WTC11 (cell line): ENCODE results near the gene NPTN. TPM values are rescaled to one million over a fixed set of nuclear protein-coding genes. Genes with fewer than 3 reads are reported as not detected.

Experiments used
- ATAC-seq: fragments of 200-7000 bp; cut with Tn5 transposase; 2 replicates; pipeline ENCODE4 v1.10.0; 2021; ENCODE audit warnings: mild to moderate bottlenecking, moderate library complexity
- CTCF ChIA-PET: fragments of 300-600 bp; sonication (Branson Sonifier 250); formaldehyde crosslinking; loops from one replicate; lab custom pipeline; 2021; ENCODE audit warnings: antibody characterized with exemption; lab: Charles Lee
- POLR2A ChIA-PET: fragments of 350-600 bp; sonication (Branson Sonifier 250); formaldehyde crosslinking; loops from one replicate; lab custom pipeline; 2021; ENCODE audit warnings: antibody characterized with exemption; lab: Charles Lee
- DNase-seq: peaks from one replicate; pipeline ENCODE4 v3.0.0; 2021; ENCODE audit warnings: low spot score
- H3K27ac Mint-ChIP-seq: 2 replicates; pipeline ENCODE4 v1.8.0; 2021; ENCODE audit warnings: mixed read lengths
- H3K27me3 Mint-ChIP-seq: 2 replicates; pipeline ENCODE4 v1.8.0; 2021; ENCODE audit warnings: low read depth, mild to moderate bottlenecking, moderate library complexity, mixed read lengths
- H3K36me3 Mint-ChIP-seq: 2 replicates; pipeline ENCODE4 v1.8.0; 2021; ENCODE audit warnings: mixed read lengths
- H3K4me1 Mint-ChIP-seq: 2 replicates; pipeline ENCODE4 v1.8.0; 2022; ENCODE audit warnings: mixed read lengths
- H3K4me3 Mint-ChIP-seq: 2 replicates; pipeline ENCODE4 v1.8.0; 2021; ENCODE audit warnings: mild to moderate bottlenecking, moderate library complexity, mixed read lengths
- H3K9me3 Mint-ChIP-seq: 2 replicates; pipeline ENCODE4 v1.8.0; 2021; ENCODE audit warnings: mixed read lengths
- ETV6 ChIP-seq: sonication (generic); formaldehyde crosslinking; IDR thresholded peaks from 2 replicates; pipeline ENCODE4 v1.8.1; 2022; ENCODE audit warnings: mild to moderate bottlenecking, missing genetic modification reagents
- FOXJ3 ChIP-seq: sonication (generic); formaldehyde crosslinking; IDR thresholded peaks from 2 replicates; pipeline ENCODE4 v1.9.0; 2021; ENCODE audit warnings: missing genetic modification reagents, mild to moderate bottlenecking, borderline replicate concordance
- FOXK1 ChIP-seq: sonication (generic); formaldehyde crosslinking; IDR thresholded peaks from 2 replicates; pipeline ENCODE4 v1.8.0; 2022; ENCODE audit warnings: mild to moderate bottlenecking, moderate library complexity, missing genetic modification reagents
- KAT7 ChIP-seq: sonication (generic); formaldehyde crosslinking; IDR thresholded peaks from 2 replicates; pipeline ENCODE4 v1.8.1; 2023; ENCODE audit warnings: missing genetic modification reagents, mild to moderate bottlenecking, borderline replicate concordance
- MXD4 ChIP-seq: fragments of 250-450 bp; sonication (Bioruptor Pico); IDR thresholded peaks from 2 replicates; pipeline ENCODE4 v1.8.0; 2021; ENCODE audit warnings: mild to moderate bottlenecking, moderate library complexity, borderline replicate concordance
- SMAD4 ChIP-seq: sonication (generic); formaldehyde crosslinking; IDR thresholded peaks from 2 replicates; pipeline ENCODE4 v1.8.0; 2022; ENCODE audit warnings: mild to moderate bottlenecking, missing genetic modification reagents
- ZNF263 ChIP-seq: sonication (generic); formaldehyde crosslinking; IDR thresholded peaks from 2 replicates; pipeline ENCODE4 v1.8.1; 2022; ENCODE audit warnings: low read depth, mild to moderate bottlenecking, moderate library complexity, missing genetic modification reagents
- total RNA-seq: library from RNA; stranded (reverse); gene quantifications from 3 replicates; pipeline ENCODE4 v1.2.3, GENCODE V29; 2021
- TF ChIP-seq, protein P1 (sequence below): sonication (generic); formaldehyde crosslinking; IDR thresholded peaks from 2 replicates; pipeline ENCODE4 v1.8.1; 2022; ENCODE audit warnings: mild to moderate bottlenecking, moderate library complexity, missing genetic modification reagents
- TF ChIP-seq, protein P2 (sequence below): sonication (generic); formaldehyde crosslinking; IDR thresholded peaks from 2 replicates; pipeline ENCODE4 v1.8.1; 2023; ENCODE audit warnings: mild to moderate bottlenecking, missing genetic modification reagents, borderline replicate concordance
- TF ChIP-seq, protein P3 (sequence below): fragments of 250-450 bp; sonication (Bioruptor Pico); IDR thresholded peaks from 2 replicates; pipeline ENCODE4 v1.9.0; 2021; ENCODE audit warnings: mild to moderate bottlenecking, borderline replicate concordance
- TF ChIP-seq, protein P4 (sequence below): fragments of 250-450 bp; sonication (Bioruptor Pico); IDR thresholded peaks from 2 replicates; pipeline ENCODE4 v1.8.0; 2021; ENCODE audit warnings: mild to moderate bottlenecking
- TF ChIP-seq, protein P5 (sequence below): sonication (generic); formaldehyde crosslinking; IDR thresholded peaks from 2 replicates; pipeline ENCODE4 v1.8.0; 2023; ENCODE audit warnings: missing genetic modification reagents, mild to moderate bottlenecking, borderline replicate concordance
- TF ChIP-seq, protein P6 (sequence below): fragments of 250-450 bp; sonication (Bioruptor Pico); IDR thresholded peaks from 2 replicates; pipeline ENCODE4 v2.1.2; 2022; ENCODE audit warnings: mild to moderate bottlenecking, moderate library complexity

Gene NPTN
- total RNA-seq, 1 experiment from 2014 or later, result 116 TPM

DNA sequence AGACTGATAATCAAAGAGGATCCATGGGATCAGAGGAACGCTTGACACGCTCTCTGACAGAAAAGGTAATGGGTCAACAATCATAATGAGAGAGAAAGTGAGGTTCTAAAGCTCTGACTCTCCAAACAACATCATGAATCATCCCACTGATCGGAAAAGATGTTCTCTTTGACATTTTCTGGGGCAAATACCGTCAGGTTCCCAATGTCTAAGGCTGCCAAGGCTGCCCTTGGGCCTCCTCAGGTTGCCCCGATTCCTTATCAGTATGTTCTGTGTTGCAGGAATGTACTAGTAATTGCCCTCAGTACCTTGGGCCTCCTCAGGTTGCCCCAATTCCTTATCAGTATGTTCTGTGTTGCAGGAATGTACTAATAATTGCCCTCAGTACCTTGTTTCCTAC, 60.9 kb downstream of the NPTN start:
- H3K4me3 Mint-ChIP-seq, result no peak overlapping the region
- CTCF ChIA-PET, result interaction anchor here (1.2 to 1.3 kb wide), 3 partner anchors 64 to 132 kb away, joined by 3 to 4 read pairs (median 4); no protein-coding TSS in a partner anchor
- no peaks in the 10 kb centered on the region for H3K9me3 Mint-ChIP-seq
- no peaks in the 10 kb centered on the region for H3K27me3 Mint-ChIP-seq
- DNase-seq (no peak), ATAC-seq (no peak)
- H3K4me1 Mint-ChIP-seq, result no peaks in the 10 kb centered on the region
- peaks cover 60% of the 10 kb centered on the region for H3K36me3 Mint-ChIP-seq
- POLR2A ChIA-PET, result no interaction called here
- TF ChIP-seq FOXJ3 (no peak), FOXK1 (no peak), ETV6 (no peak), SMAD4 (CRISPR knock-in tag) (no peak), MXD4 (CRISPR knock-in tag) (no peak), ZNF263 (CRISPR knock-in tag) (no peak), KAT7 (no peak)
- TF ChIP-seq, protein P1, sequence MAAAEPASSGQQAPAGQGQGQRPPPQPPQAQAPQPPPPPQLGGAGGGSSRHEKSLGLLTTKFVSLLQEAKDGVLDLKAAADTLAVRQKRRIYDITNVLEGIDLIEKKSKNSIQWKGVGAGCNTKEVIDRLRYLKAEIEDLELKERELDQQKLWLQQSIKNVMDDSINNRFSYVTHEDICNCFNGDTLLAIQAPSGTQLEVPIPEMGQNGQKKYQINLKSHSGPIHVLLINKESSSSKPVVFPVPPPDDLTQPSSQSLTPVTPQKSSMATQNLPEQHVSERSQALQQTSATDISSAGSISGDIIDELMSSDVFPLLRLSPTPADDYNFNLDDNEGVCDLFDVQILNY (CRISPR knock-in tag), result no peak
- TF ChIP-seq, protein P2, sequence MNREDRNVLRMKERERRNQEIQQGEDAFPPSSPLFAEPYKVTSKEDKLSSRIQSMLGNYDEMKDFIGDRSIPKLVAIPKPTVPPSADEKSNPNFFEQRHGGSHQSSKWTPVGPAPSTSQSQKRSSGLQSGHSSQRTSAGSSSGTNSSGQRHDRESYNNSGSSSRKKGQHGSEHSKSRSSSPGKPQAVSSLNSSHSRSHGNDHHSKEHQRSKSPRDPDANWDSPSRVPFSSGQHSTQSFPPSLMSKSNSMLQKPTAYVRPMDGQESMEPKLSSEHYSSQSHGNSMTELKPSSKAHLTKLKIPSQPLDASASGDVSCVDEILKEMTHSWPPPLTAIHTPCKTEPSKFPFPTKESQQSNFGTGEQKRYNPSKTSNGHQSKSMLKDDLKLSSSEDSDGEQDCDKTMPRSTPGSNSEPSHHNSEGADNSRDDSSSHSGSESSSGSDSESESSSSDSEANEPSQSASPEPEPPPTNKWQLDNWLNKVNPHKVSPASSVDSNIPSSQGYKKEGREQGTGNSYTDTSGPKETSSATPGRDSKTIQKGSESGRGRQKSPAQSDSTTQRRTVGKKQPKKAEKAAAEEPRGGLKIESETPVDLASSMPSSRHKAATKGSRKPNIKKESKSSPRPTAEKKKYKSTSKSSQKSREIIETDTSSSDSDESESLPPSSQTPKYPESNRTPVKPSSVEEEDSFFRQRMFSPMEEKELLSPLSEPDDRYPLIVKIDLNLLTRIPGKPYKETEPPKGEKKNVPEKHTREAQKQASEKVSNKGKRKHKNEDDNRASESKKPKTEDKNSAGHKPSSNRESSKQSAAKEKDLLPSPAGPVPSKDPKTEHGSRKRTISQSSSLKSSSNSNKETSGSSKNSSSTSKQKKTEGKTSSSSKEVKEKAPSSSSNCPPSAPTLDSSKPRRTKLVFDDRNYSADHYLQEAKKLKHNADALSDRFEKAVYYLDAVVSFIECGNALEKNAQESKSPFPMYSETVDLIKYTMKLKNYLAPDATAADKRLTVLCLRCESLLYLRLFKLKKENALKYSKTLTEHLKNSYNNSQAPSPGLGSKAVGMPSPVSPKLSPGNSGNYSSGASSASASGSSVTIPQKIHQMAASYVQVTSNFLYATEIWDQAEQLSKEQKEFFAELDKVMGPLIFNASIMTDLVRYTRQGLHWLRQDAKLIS (CRISPR knock-in tag), result no peak
- TF ChIP-seq, protein P3, sequence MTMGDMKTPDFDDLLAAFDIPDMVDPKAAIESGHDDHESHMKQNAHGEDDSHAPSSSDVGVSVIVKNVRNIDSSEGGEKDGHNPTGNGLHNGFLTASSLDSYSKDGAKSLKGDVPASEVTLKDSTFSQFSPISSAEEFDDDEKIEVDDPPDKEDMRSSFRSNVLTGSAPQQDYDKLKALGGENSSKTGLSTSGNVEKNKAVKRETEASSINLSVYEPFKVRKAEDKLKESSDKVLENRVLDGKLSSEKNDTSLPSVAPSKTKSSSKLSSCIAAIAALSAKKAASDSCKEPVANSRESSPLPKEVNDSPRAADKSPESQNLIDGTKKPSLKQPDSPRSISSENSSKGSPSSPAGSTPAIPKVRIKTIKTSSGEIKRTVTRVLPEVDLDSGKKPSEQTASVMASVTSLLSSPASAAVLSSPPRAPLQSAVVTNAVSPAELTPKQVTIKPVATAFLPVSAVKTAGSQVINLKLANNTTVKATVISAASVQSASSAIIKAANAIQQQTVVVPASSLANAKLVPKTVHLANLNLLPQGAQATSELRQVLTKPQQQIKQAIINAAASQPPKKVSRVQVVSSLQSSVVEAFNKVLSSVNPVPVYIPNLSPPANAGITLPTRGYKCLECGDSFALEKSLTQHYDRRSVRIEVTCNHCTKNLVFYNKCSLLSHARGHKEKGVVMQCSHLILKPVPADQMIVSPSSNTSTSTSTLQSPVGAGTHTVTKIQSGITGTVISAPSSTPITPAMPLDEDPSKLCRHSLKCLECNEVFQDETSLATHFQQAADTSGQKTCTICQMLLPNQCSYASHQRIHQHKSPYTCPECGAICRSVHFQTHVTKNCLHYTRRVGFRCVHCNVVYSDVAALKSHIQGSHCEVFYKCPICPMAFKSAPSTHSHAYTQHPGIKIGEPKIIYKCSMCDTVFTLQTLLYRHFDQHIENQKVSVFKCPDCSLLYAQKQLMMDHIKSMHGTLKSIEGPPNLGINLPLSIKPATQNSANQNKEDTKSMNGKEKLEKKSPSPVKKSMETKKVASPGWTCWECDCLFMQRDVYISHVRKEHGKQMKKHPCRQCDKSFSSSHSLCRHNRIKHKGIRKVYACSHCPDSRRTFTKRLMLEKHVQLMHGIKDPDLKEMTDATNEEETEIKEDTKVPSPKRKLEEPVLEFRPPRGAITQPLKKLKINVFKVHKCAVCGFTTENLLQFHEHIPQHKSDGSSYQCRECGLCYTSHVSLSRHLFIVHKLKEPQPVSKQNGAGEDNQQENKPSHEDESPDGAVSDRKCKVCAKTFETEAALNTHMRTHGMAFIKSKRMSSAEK (CRISPR knock-in tag), result no peak
- TF ChIP-seq, protein P4, sequence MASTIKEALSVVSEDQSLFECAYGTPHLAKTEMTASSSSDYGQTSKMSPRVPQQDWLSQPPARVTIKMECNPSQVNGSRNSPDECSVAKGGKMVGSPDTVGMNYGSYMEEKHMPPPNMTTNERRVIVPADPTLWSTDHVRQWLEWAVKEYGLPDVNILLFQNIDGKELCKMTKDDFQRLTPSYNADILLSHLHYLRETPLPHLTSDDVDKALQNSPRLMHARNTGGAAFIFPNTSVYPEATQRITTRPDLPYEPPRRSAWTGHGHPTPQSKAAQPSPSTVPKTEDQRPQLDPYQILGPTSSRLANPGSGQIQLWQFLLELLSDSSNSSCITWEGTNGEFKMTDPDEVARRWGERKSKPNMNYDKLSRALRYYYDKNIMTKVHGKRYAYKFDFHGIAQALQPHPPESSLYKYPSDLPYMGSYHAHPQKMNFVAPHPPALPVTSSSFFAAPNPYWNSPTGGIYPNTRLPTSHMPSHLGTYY (CRISPR knock-in tag), result no peak
- TF ChIP-seq, protein P5, sequence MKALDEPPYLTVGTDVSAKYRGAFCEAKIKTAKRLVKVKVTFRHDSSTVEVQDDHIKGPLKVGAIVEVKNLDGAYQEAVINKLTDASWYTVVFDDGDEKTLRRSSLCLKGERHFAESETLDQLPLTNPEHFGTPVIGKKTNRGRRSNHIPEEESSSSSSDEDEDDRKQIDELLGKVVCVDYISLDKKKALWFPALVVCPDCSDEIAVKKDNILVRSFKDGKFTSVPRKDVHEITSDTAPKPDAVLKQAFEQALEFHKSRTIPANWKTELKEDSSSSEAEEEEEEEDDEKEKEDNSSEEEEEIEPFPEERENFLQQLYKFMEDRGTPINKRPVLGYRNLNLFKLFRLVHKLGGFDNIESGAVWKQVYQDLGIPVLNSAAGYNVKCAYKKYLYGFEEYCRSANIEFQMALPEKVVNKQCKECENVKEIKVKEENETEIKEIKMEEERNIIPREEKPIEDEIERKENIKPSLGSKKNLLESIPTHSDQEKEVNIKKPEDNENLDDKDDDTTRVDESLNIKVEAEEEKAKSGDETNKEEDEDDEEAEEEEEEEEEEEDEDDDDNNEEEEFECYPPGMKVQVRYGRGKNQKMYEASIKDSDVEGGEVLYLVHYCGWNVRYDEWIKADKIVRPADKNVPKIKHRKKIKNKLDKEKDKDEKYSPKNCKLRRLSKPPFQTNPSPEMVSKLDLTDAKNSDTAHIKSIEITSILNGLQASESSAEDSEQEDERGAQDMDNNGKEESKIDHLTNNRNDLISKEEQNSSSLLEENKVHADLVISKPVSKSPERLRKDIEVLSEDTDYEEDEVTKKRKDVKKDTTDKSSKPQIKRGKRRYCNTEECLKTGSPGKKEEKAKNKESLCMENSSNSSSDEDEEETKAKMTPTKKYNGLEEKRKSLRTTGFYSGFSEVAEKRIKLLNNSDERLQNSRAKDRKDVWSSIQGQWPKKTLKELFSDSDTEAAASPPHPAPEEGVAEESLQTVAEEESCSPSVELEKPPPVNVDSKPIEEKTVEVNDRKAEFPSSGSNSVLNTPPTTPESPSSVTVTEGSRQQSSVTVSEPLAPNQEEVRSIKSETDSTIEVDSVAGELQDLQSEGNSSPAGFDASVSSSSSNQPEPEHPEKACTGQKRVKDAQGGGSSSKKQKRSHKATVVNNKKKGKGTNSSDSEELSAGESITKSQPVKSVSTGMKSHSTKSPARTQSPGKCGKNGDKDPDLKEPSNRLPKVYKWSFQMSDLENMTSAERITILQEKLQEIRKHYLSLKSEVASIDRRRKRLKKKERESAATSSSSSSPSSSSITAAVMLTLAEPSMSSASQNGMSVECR (CRISPR knock-in tag), result no peak
- TF ChIP-seq, protein P6, sequence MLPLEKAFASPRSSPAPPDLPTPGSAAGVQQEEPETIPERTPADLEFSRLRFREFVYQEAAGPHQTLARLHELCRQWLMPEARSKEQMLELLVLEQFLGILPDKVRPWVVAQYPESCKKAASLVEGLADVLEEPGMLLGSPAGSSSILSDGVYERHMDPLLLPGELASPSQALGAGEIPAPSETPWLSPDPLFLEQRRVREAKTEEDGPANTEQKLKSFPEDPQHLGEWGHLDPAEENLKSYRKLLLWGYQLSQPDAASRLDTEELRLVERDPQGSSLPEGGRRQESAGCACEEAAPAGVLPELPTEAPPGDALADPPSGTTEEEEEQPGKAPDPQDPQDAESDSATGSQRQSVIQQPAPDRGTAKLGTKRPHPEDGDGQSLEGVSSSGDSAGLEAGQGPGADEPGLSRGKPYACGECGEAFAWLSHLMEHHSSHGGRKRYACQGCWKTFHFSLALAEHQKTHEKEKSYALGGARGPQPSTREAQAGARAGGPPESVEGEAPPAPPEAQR (CRISPR knock-in tag), result no peak
- H3K27ac Mint-ChIP-seq, result no peak overlapping the region
